Heart left ventricle (tissue), 16 donors: ENCODE measurements around the gene PRDM8. TPM values are rescaled to one million over a fixed set of nuclear protein-coding genes. Genes with fewer than 3 reads are reported as not detected.
A peak's percentile ranks its signal among the peaks of the same experiment; 100 is the strongest.

Source experiments
- ATAC-seq, 4 donors: fragments of 200-7000 bp; cut with Tn5 transposase; one replicate each; pipeline ENCODE4 v1.9.1; 2020 to 2022; ENCODE audit warnings: moderate library complexity in 4 of 4, mild to moderate bottlenecking in 3 of 4, moderate number of reproducible peaks in 1 of 4
- DNase-seq, 5 donors: peaks; one replicate each; pipeline ENCODE4 v3.0.0-alpha.2; 2020
- H3K27ac ChIP-seq, 12 donors: fragments of 200-600 bp; sonication (generic) in 4 of 12; one replicate each; pipeline versions ENCODE4 v1.5.0 to v1.8.0; 2016 to 2022; ENCODE audit warnings: mild to moderate bottlenecking in 2 of 12
- H3K27me3 ChIP-seq, 9 donors: fragments of 200-600 bp; sonication (generic) in 2 of 9; one replicate each; pipeline versions ENCODE4 v1.5.1 to v1.8.0; 2016 to 2022; ENCODE audit warnings: mild to moderate bottlenecking in 3 of 9
- H3K36me3 ChIP-seq, 9 donors: fragments of 200-600 bp; sonication (generic) in 2 of 9; one replicate each; pipeline versions ENCODE4 v1.5.0 to v1.8.0; 2018 to 2022; ENCODE audit warnings: mild to moderate bottlenecking in 2 of 9
- H3K4me1 ChIP-seq, 12 donors: fragments of 200-600 bp; sonication (generic) in 4 of 12; one replicate each; pipeline versions ENCODE4 v1.5.0 to v1.8.0; 2016 to 2022; ENCODE audit warnings: mild to moderate bottlenecking in 3 of 12
- H3K4me3 ChIP-seq, 12 donors: fragments of 200-600 bp; sonication (generic) in 4 of 12; one replicate each; pipeline versions ENCODE4 v1.5.0 to v1.8.0; 2017 to 2022; ENCODE audit warnings: mild to moderate bottlenecking in 9 of 12, moderate library complexity in 4 of 12
- H3K9me3 ChIP-seq, 12 donors: fragments of 200-600 bp; sonication (generic) in 4 of 12; one replicate each; pipeline versions ENCODE4 v1.5.0 to v1.8.0; 2016 to 2022; ENCODE audit warnings: mild to moderate bottlenecking in 1 of 12
- POLR2A ChIP-seq, 2 donors: fragments of 450-650 bp; IDR thresholded peaks; one replicate each; pipeline ENCODE4 v1.6.1; 2017; ENCODE audit warnings: antibody characterized with exemption in 2 of 2, mild to moderate bottlenecking in 2 of 2, moderate library complexity in 2 of 2
- WGBS, 4 donors: extraction: QIAGEN DNeasy Blood & Tissue Kit in 2 of 4; methylation state at CpG; one replicate each; pipeline versions ENCODE4 v1.1.5 to v1.1.7; 2013 to 2018; 5-methylcytosine and 5-hydroxymethylcytosine counted together
- intact Hi-C, 10 donors: fragments of 100-400 bp; cut with DNase I; formaldehyde crosslinking; loops; one replicate each; pipeline versions ENCODE4 v1.11.1 to v1.14.2; 2022
- polyA plus RNA-seq, 2 donors: library from polyadenylated mRNA; stranded (reverse); fragments of 200-250 nt; gene quantifications; one replicate each; pipeline ENCODE4 v1.2.3, GENCODE V29; 2013
- total RNA-seq, 9 donors: library from RNA; depleted of rRNA in 2 of 9; stranded (reverse); fragments of >200 nt in 2 of 9; fragmentation: NEBNext Ultra II Directional in 3 of 9; extraction: Animal tissue kit (Norgen Biotek cat#: 25700) in 3 of 9; gene quantifications; one replicate each; pipeline versions ENCODE4 v1.1.0 to v1.2.4, GENCODE V29; 2016 to 2023
- TF ChIP-seq, protein P1 (sequence below), 12 donors: fragments of 200-600 bp; sonication (generic) in 4 of 12; IDR thresholded peaks; one replicate each; pipeline versions ENCODE4 v1.5.0 to v1.8.0; 2018 to 2022; ENCODE audit warnings: antibody characterized with exemption in 12 of 12, mild to moderate bottlenecking in 5 of 12
- donor health status: ischemic (EF 13 %, LVEDD 7.1; RV severe dilation, severe dysfunction).
- donor health status: healthy with polysubstance abuse.
- donor health status: DM: no; HTN: yes; CAD: no.
- donor health status: DM: no; HTN: no; CAD: no.
- donor health status: ischemic (EF 25% LVEDD 6.9; RV normal size, moderate dysfunction).
- donor health status: ischemic (EF 25% LVEDD 5.7; RV mildly dilated, moderate dysfunction).
- donor health status: healthy.
- donor health status: DM: yes; HTN: yes; CAD: no.
- donor health status: ischemic (EF 35%, LVEDD 5.7; RV mildly dilated, moderate dysfunction).
- donor health status: nonischemic (EF 11% LVEDD 7.7; RV severe dilation, severe dysfunction).
- donor health status: DM: yes; HTN: yes; CAD: no.
- donor health status: PGD.
- donor health status: ischemic (EF 29% LVEDD 5.4; RV normal size, mild dysfunction).
- donor health status: nonischemic (EF 23%, LVEDD 6.1; RV moderate dilation, normal function).

PRDM8 gene
- total and polyA plus RNA-seq, 11 donors = 0.26 to 1.9 (median 0.80) TPM

DNA sequence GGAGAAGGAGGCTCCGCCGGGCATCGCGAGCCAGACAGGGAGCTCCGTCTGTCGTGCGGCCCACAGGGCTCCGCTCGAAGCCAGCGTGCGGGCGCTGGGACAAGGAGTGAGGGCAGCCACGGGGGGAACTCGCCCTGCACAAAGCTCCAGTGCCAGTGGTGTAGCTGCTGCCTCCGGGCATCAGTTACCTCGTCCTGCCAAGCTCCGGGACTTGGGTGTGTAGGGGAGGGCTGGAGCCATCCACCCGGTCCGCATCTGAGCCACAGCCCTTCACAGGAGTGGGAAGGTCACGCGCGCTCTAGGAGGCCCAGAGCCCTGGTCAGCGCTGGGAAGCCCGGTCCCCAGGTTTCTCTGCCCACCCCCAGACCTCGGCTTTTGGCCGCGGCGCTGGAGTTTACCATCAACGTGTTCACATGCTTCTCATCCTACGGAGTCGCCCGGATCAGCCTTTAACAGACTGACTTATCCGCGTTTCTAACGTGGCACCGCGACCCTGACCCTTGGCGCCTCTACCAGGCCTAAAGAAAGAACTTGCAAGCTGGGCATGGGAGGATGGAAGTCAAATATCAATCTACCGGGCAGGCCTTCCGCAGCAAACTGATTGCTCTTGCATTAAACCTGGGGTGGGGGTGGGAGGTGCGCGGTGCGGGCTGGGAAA lies 8.4 kb upstream of the PRDM8 start:
- 52 to 83% (median 60%) methylated on average over 35 to 43 of the region's 43 CpGs for WGBS, 4 donors
- ATAC-seq (no peak), DNase-seq (no peak)
- H3K36me3 ChIP-seq = no peaks in the 10 kb centered on the region
- TF ChIP-seq, protein P1, sequence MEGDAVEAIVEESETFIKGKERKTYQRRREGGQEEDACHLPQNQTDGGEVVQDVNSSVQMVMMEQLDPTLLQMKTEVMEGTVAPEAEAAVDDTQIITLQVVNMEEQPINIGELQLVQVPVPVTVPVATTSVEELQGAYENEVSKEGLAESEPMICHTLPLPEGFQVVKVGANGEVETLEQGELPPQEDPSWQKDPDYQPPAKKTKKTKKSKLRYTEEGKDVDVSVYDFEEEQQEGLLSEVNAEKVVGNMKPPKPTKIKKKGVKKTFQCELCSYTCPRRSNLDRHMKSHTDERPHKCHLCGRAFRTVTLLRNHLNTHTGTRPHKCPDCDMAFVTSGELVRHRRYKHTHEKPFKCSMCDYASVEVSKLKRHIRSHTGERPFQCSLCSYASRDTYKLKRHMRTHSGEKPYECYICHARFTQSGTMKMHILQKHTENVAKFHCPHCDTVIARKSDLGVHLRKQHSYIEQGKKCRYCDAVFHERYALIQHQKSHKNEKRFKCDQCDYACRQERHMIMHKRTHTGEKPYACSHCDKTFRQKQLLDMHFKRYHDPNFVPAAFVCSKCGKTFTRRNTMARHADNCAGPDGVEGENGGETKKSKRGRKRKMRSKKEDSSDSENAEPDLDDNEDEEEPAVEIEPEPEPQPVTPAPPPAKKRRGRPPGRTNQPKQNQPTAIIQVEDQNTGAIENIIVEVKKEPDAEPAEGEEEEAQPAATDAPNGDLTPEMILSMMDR (IDR thresholded peaks at IDR 0.05) = no peak
- no peak for TF ChIP-seq POLR2A (IDR thresholded peaks at IDR 0.05)
- H3K27me3 ChIP-seq = peaks cover 14 to 91% (median 50%) of the 10 kb centered on the region in 9 donors
- no peak overlapping the region for H3K4me3 ChIP-seq
- no peak overlapping the region for H3K27ac ChIP-seq
- H3K9me3 ChIP-seq = no peaks in the 10 kb centered on the region
- intact Hi-C loops = loop anchor here in 6 of 10 donors (10.0 kb wide), 2 partner anchors 114 to 264 kb away; partner anchors contain the start of gene ANTXR2 (in 6 of the 6)
- H3K4me1 ChIP-seq = peaks cover 0 to 25% (median 15%) of the 10 kb centered on the region in 12 donors

DNA sequence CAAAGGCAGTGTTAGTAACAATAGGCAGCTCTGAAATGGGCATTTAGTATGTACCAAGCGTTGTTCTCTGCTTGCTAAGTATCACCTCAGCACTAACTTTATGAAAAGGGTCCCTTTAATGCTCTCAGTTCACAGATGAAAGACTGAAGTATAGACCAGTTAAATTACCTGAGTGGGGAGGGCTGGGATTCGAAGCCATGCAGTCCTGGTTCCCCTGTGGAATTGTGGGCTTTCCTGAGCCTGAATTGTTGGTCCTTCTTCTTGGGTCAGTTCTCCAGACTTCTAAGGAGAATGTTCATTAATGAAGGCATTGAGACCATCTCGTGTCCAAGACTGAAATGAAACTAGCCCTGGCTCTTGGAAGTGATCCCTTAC lies 7.7 kb upstream of the PRDM8 start:
- H3K36me3 ChIP-seq = no peaks in the 10 kb centered on the region
- intact Hi-C loops = loop anchor here in 6 of 10 donors (10.0 kb wide), 2 partner anchors 115 to 265 kb away; partner anchors contain the start of gene ANTXR2 (in 6 of the 6)
- no peak for ATAC-seq

DNA sequence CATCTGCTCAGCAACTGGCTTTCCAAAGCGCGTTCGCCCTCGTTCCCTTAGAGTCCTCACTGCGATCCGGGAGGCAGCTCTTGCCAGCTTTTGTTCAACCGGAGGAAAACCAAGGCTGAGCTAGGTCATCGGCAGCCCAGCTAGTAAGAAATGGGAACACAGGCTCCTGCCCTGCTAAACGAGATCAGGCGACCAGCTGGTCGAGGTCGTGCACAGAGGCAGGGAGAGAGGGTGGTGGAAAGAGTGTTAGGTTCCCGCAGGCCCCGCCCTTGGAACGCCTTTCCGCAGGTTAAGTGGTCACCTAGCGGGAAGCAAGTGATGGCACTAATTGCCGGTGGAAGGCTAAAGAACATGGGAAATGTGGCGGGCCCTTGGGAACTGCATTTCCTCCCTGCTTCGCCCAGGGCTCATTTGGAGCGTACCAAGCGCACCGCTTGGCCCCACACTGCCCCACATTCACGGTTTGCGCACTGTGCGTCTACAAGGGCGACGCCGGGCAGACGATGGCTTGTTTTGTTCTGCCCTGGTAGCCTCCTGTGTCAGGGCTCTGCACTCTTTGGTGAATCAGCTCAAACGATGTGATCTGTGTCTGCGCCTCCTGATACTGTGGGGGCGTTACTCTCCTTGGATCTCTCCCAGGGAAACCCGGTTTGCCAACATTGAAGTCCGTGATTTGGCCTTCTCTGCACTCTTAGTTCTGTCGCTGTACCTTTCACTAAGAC lies 7.2 kb upstream of the PRDM8 start:
- H3K9me3 ChIP-seq = no peaks in the 10 kb centered on the region
- H3K36me3 ChIP-seq = no peaks in the 10 kb centered on the region
- TF ChIP-seq, protein P1 (IDR thresholded peaks at IDR 0.05) = no peak
- TF ChIP-seq POLR2A (IDR thresholded peaks at IDR 0.05) = no peak
- WGBS, 4 donors = 48 to 62% (median 55%) methylated on average over 25 to 36 of the region's 36 CpGs
- DNase-seq = no peak
- intact Hi-C loops = loop anchor here in 7 of 10 donors (10.0 kb wide), 2 partner anchors 115 to 265 kb away; partner anchors contain the start of gene ANTXR2 (in 7 of the 7)
- peaks cover 0 to 13% (median 4%) of the 10 kb centered on the region in 12 donors for H3K4me1 ChIP-seq
- H3K4me3 ChIP-seq = no peak overlapping the region
- H3K27ac ChIP-seq = no peak overlapping the region
- ATAC-seq = peak in 1 of 4 donors; percentile 50
- peaks cover 14 to 91% (median 52%) of the 10 kb centered on the region in 9 donors for H3K27me3 ChIP-seq

More for the DNA sequence above, 7.7 kb upstream of the PRDM8 start:
- 48 to 66% (median 57%) methylated on average over 3 of the region's 3 CpGs for WGBS, 4 donors
- H3K27me3 ChIP-seq = peaks cover 14 to 91% (median 54%) of the 10 kb centered on the region in 9 donors
- no peak for DNase-seq
- H3K27ac ChIP-seq = no peak overlapping the region
- peaks cover 0 to 19% (median 10%) of the 10 kb centered on the region in 12 donors for H3K4me1 ChIP-seq
- TF ChIP-seq POLR2A (IDR thresholded peaks at IDR 0.05) = no peak
- H3K9me3 ChIP-seq = no peaks in the 10 kb centered on the region
- no peak overlapping the region for H3K4me3 ChIP-seq

DNA sequence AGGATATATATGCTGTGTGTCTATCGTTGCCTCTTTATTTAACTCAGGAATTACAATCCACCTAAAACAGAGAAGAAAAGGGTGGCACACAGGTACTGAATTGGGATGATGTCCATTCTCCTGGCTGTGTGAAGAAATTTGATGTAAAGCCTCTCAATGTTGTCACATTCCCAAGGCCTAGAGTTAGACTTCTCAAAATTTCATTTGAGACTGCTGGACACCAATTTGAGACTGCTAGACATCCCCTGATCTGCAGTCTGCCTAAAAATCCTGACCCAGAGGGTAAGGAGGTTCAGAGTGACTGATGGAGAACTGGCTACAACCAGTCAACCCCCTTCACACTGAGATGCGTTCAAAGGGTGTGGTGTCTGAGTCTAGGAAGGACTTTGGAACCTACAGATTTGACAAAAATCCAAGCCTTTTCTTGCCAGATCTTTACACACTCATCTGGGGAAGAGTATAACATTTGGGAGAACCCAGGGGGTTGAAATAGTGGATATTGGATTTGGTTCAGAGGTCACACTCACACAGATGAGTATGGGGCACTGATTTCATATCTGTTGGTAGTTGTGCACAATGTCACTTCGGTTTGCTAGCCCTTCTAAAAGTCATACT lies 4.9 kb upstream of the PRDM8 start:
- ATAC-seq (no peak), DNase-seq (no peak)
- Histone ChIP-seq H3K4me3 (no peak overlapping the region), H3K27me3 (peaks cover 6 to 86% (median 37%) of the 10 kb centered on the region in 9 donors), H3K27ac (no peak overlapping the region), H3K36me3 (no peaks in the 10 kb centered on the region), H3K9me3 (no peaks in the 10 kb centered on the region), H3K4me1 (peaks cover 0 to 15% (median 2%) of the 10 kb centered on the region in 12 donors)
- intact Hi-C loops = loop anchor here in 1 of 10 donors (10.0 kb wide), 1 partner anchor 118 kb away; the partner anchor contains the start of gene ANTXR2
- WGBS, 4 donors = 66 to 81% (median 77%) methylated on average over 3 of the region's 3 CpGs
- no peak for TF ChIP-seq POLR2A (IDR thresholded peaks at IDR 0.05)
- TF ChIP-seq, protein P1 (IDR thresholded peaks at IDR 0.05) = no peak
